ENCODE measurements around the gene GRM2.

GRM2 gene

GRCh38 chr3:51680663-51681230 is 26.1 kb upstream of the GRM2 start:
- no peak for DNase-seq

- DNase-seq = no peak
These were observed 25.4 kb upstream of the GRM2 start for GRCh38 chr3:51681453-51681852.

- peak; percentile 43 for DNase-seq
These were observed 24.8 kb upstream of the GRM2 start for GRCh38 chr3:51682079-51682478.

GRCh38 chr3:51682526-51682925 is 24.3 kb upstream of the GRM2 start:
- no peak for DNase-seq

- no peak for DNase-seq
These were observed 23.3 kb upstream of the GRM2 start for GRCh38 chr3:51683566-51683965.

GRCh38 chr3:51684971-51685751 is 21.7 kb upstream of the GRM2 start:
- no peak for DNase-seq

- no peak for DNase-seq
These were observed 20.8 kb upstream of the GRM2 start for GRCh38 chr3:51686056-51686455.

GRCh38 chr3:51686512-51687215 is 20.2 kb upstream of the GRM2 start:
- DNase-seq = peak; percentile 73

- no peak for DNase-seq
These were observed 19.2 kb upstream of the GRM2 start for GRCh38 chr3:51687431-51688205.

- no peak for DNase-seq
These were observed 18.7 kb upstream of the GRM2 start for GRCh38 chr3:51688206-51688600.

- no peak for DNase-seq
These were observed 15.8 kb upstream of the GRM2 start for GRCh38 chr3:51691021-51691420.

- no peak for DNase-seq
These were observed 14.9 kb upstream of the GRM2 start for GRCh38 chr3:51691949-51692348.

GRCh38 chr3:51692980-51693395 is 13.9 kb upstream of the GRM2 start:
- no peak for DNase-seq

GRCh38 chr3:51696954-51697353 is 9.9 kb upstream of the GRM2 start:
- no peak for DNase-seq

GRCh38 chr3:51698209-51698608 is 8.7 kb upstream of the GRM2 start:
- no peak for DNase-seq

GRCh38 chr3:51700403-51700802 is 6.5 kb upstream of the GRM2 start:
- no peak for DNase-seq

GRCh38 chr3:51702156-51702555 is 4.7 kb upstream of the GRM2 start:
- no peak for DNase-seq

- DNase-seq = no peak
These were observed 3.7 kb upstream of the GRM2 start for GRCh38 chr3:51703068-51703760.

GRCh38 chr3:51703761-51704510 is 2.9 kb upstream of the GRM2 start:
- DNase-seq = no peak

GRCh38 chr3:51704511-51704950 is 2.3 kb upstream of the GRM2 start:
- DNase-seq = no peak

- DNase-seq = no peak
These were observed 1.4 kb upstream of the GRM2 start for GRCh38 chr3:51705276-51706020.
